GM21423 (cell line): ENCODE data around the gene EXPH5.
A peak's percentile ranks its signal among the peaks of the same experiment; 100 is the strongest.
"Not testable (repeated sequence)": the region's sequence is repeated elsewhere in the genome, so short reads cannot be mapped to it uniquely, and the experiment has no call there.

Experiments used
- ATAC-seq: cut with Tn5 transposase; IDR thresholded peaks from one replicate; pipeline ENCODE4 v1.9.1; 2021; ENCODE audit warnings: mild to moderate bottlenecking, moderate library complexity; ENCODE audit not compliant: unreplicated experiment

The EXPH5 gene

DNA sequence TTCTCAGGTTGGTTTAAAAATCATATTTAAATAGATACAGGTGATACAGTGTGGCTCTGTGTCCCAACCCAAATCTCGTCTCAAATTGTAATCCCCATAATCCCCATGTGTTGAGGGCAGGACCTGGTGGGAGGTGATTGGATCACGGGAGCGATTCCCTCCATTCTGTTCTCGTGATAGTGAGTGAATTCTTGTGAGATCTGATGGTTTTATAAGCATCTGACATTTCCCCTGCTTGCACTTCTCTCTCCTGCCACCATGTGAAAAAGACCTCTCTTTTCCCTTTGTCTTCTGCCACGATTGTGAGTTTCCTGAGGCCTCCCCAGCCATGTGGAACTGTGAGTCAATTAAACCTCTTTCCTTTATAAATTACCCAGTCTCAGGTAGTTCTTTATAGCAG lies 9.2 kb upstream of the EXPH5 start:
- ATAC-seq: not testable (repeated sequence)

DNA sequence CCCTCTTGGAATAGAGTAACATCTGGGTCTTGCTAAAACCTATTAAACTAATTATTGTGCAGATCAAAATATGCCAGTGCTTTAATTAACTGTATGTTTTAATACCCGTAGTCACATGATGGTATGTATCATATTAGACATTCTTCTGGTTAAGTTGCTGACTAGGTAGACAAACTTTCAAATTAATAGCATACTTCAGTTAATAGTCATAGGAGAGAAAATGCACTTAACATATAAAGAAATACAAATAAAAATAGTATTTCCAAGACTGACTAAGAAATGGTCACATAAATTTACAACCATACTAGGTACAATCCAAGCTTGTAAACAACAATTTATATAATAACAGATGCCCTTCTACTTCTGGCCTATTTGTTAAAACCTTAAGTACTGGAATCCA lies 7.6 kb upstream of the EXPH5 start:
- no peak for ATAC-seq

DNA sequence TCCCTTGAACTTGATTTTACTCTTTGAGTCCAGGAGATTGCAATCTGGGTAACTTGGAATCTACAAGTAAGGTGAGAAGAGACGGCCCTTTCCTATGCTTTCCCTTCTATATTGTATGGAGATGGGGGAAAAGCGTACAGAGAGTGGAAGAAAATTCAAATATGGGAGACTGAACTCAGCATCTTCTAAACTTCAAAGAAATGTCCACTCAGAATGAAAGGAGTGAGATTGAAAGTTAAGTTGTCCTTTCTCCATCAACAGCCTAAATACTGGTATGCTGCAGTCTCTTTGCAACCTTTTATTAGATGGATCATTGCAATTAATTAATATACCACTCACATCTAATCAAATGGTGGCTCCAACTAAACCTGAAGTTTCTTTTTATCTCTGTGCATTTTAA lies 6.4 kb upstream of the EXPH5 start:
- ATAC-seq: no peak

DNA sequence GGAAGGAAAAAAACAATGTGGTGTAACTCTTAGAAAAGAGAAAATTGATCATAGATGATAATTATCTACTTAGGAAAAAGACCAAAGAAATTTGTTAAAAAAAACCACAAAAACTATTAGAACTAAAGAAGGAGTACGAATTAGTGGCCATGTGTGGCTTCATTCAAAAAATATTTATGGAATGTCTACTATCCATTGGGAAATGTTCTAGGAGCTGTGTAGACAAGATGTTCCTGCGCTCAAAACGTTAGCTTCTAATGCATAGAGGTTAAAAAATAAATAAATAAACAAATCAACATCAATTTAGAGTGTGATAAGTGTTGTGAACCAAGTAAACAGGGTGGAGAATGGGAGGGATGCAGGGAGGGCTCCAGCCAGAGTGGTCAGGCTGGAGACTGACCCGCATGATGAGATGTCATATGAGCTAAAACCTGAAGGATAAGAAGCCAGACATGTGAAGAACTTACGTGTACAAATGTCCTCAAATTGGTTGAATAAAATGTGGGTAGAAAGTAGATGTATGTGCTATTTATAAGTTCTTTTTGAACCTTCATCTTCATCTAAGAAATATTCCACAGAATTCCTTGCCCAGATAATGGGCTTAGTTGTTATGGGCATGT lies 4.3 kb upstream of the EXPH5 start:
- ATAC-seq: no peak

DNA sequence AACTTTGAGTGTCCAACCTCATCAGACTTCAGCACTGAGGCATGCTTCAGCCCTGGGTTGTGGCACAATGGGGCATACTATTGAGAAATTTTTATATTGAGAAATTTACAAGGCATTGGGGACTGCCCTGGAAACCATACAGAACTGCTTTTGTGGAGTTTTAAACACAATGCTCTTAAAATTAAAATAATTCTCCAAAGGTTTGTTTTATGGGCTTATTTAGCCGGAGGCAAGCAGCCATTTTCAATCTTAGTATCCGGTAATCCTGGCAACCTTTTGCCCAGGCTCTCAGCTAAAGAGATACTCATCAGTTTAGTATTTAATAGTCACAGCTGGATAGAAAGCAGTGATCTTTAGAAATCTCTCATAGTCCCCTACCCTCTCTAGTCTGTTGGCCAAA lies 3.1 kb upstream of the EXPH5 start:
- ATAC-seq: no peak

DNA sequence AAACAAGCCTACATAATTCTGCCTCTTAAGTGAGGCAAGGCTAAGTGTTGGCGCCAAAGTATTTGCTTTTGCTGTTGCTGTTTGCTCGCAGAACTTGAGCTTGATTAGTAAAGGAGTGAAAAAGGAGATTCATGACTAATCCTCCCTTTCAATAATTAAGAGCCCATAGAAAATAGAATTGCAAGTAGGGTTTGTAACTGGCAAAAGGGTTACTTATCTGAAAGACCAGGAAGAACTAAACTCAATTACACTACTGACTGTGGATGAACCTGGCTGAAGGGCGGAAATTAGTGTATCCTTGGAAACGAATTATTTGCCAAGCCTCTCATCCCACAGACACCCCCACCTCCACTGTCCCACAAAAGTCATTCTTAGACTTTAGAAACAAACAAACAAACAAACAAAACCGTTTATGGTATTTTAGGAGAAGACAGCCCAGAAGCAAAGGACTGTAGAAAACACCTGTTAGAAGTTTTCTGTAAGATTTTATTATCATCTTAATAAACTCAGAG lies 411 bp upstream of the EXPH5 start:
- no peak for ATAC-seq

DNA sequence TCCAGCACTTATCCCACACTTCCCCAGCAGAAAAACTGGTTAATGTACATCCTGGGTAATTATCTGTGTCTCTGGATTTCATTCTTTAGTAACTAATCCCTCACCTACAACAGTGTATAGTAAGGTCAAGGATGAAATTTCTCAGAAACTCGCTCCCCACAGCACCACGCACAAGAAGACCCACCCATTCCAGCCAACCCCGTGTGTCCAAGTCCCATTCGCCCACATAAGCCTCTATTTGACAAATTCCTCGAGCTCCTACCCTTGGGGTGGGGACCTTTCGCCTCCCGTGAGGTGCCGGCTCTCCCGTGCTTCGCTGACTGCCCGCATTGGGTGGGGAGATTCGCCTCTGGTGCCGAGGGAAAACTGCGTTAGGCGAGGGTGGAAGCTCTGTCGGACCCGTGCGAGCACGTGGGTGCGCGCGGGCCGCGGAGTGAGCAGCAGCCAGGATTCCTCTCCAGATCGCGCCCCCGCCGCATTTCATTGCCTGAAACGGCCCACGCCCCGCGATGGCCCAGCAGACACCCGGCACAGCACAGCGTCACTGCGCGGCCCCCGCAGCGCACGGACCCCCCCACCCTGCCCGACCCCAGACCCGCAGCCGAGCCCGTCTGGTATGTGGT lies 866 bp downstream of the EXPH5 start:
- peak; percentile 10 for ATAC-seq

DNA sequence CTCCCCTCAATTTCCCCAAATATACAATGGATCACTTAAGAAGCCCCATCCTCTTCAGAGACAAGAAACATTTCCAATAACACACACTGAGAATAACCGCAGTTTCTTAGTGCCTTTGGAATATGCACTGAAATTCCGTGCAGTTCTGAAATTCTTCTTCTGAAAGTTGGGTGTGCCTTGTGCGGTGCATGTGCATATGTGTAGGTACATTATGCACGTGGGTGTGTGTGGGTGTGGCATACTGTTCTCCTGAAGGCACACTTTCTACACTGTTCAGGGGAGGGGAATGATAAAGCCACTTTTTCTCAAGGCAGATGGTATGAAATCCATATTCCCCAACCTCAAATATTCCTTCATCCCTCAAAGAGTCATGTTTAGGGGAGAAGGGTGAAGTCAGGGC lies 1.7 kb downstream of the EXPH5 start:
- ATAC-seq: no peak

DNA sequence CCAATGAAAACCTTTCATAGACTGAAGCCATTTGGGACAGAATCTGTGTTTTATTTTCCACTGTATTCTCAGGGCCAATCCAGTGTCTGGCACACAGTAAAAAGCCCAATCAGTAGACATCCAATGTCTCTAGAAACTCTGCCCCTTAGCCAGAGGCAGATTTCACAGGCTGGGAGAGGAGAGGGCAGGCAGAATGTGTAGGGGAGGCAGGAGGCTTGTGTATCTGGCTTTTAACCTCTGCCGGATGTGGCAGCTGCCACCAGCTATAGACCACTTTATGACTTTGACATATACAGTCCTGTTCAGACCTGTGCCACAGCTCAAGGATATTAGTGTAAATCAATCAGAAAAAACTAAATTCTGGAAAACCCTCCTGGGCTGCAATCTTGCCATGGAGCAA lies 4.4 kb downstream of the EXPH5 start:
- ATAC-seq: no peak

DNA sequence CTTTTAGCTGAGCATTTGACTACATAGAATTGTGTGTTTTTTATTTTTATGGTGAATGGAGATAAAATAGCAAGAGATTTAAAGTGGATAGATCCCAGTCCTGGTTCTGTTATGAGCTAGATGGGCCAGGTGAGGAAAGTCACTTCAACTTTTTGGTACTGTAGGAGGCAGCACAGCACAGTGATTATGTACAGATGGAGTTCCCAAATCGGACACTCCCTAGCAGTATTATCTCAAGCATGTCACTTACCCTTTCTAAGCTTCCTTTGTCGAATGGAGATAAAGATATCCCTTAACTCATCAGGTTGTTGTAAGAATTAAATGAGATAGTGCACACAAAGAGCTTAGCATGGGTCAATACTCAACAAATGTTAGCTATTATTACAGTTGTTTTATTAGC lies 5.3 kb downstream of the EXPH5 start:
- ATAC-seq: no peak

DNA sequence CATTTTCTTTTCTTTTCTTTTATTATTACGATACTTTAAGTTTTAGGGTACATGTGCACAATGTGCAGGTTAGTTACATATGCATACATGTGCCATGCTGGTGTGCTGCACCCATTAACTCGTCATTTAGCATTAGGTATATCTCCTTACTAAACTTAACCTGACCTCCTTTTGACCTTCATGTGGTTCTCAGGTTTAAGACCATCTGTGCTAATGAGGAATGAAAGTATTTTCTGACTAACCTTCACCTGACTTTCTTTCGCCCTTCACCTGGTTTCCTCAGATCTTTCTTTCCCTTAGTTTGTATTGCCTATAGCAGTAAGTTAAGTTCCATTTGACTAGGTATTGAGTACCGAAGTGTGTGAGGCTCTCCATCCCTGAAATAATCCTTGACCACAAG lies 6.5 kb downstream of the EXPH5 start:
- no peak for ATAC-seq

DNA sequence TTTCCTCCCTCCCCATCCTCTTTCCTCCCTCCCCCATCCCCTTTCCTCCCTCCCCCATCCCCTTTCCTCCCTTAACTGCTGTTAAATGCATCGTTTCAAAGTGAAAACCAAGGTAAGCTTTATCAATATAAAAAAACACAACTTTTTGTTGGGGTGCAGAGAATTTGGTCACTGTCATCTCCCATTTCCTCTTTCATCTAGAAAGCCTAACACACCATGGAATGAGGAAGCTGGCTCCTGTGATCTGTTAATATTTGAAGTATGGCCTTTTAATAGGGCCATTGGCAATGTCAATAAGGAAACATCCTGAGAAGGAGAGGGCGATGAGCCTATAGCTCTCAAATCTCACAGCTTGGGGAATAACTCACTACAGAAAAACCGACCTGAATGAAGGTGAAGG lies 7.0 kb downstream of the EXPH5 start:
- ATAC-seq: no peak

DNA sequence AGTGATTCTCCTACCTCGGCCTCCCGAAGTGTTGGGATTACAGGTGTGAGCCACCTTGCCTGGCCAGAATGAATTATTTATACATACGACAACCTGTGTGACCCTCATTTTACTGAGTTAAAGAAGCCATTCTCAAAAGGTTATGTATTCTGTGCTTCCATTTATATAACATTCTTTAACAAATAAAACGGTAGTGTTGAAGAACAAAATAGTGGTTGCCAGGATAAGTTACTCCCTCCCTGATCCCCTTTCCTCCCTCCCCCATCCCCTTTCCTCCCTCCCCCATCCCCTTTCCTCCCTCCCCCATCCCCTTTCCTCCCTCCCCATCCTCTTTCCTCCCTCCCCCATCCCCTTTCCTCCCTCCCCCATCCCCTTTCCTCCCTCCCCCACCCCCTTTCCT lies 7.4 kb downstream of the EXPH5 start:
- ATAC-seq: not testable (repeated sequence)

DNA sequence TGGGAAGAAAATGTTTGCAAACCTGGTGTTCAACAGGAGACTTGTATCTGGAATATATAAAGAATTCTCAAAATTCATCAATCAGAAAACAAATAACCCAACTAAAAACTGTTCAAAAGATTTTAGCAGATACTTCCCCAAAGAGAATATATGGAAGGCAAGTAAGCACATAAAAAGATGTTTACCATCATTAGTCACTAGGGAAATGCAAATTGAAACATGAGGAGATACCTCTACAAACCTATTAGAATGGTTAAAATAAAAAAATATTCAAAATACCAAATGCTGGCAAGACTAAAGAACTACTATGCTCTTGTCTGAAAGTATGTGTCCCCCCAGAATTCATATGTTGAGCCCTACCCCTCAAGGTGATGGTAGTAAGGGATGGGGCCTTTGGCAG lies 8.6 kb downstream of the EXPH5 start:
- ATAC-seq: no peak

DNA sequence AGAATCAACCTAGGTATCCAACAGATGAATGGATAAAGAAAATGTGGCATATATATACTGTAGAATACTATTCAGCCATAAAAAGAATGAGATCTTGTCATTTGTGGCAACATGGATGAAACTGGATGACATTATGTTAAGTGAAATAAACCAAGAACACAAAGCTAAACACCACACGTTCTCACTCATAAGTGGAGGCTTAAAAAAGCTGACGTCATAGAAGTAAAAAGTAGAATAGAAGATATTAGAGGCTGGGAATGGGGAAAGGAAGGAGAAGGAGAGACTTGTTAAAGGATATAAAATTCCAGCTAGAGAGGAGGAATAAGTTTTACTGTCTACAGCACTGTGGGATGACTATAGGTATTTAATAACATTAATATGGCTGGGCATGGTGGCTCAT lies 12.9 kb downstream of the EXPH5 start:
- ATAC-seq: no peak

DNA sequence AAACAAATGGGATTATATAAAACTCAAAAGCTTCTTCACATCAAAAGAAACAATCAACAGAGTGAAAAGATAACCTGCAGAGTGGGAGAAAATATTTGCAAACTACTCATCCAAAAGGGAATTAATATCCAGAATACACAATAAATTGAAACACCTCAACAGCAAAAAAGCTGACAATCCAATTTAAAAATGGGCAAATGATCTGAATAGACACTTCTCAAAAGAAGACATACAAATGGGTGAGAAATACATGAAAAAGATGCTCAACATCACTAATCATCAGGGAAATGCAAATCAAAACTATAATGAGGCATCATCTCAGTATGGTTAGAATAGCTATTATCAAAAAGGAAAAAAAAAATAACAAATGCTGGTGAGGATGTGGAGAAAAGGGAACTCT lies 13.5 kb downstream of the EXPH5 start:
- ATAC-seq: no peak

DNA sequence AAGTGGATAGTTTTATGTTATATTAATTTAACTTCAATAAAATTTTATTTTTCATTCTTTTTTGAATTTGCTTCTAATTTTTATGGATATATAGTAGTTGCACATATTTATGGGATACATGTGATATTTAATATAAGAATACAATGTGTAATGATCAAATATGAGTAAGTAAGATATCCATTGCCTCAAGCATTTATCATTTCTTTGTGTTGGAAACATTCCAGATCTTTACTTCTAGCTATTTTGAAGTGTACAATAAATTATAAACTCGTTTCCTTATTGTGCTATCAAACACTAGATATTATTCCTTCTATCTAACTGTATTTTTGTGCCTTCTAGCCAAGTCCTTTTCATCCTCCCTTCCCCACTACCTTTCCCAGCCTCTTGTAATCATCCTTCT lies 17.0 kb downstream of the EXPH5 start:
- ATAC-seq: no peak

DNA sequence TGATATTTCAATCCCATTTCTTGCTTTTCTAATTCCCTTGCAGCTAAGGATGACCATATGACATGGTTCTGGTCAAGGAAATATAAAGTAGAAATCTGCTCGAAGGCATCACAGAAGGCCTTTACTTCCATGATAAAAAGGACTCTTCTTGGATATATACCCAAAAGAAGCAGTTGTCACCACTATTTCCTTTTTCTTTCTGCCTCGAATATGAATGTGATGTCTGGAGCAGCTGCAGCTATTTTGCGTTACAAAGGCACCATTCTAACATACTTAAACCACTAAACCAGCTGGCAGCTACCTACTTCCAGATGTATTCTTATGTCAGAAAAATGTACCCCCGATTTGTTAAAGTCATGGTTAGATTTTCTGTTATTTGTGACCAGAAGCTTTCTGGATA lies 18.9 kb downstream of the EXPH5 start:
- ATAC-seq: no peak

DNA sequence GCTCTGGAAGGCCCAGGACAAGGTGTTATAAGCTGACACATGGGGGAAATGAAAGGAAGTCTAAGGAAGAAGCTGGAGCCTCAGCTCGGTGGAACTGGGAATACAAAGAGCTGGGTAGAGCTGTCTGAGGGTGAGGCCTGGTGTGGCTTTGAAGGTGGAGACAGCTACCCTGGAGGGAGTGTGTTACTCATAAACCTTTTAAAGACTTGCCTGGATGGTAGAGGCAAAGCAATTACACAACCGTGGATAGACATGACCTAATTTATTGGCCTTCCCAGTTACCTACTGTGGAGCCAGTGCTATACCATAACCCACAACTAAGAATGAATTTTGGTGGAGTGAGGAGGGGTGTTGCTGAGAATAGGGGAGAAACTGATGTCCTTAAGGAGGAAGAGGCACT lies 22.6 kb downstream of the EXPH5 start:
- ATAC-seq: no peak

DNA sequence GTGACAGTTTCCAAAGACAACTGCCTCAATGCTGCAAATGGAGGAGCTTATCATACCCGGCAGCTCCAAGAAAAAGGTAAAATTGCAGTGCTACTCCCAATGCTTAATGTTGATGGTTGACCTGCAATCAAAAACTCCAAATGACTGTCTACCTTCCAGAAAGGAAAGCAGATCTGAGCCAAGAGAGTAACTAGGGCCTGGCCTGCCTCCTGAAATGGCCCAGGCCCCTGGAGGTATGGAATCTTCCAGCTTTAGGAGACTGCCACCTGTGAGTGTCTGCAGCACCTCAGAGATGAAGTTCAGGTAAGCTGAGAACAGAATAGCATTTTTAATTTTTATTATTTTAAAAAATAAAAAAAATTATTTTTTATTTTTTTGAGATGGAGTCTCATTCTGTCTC lies 23.7 kb downstream of the EXPH5 start:
- no peak for ATAC-seq

DNA sequence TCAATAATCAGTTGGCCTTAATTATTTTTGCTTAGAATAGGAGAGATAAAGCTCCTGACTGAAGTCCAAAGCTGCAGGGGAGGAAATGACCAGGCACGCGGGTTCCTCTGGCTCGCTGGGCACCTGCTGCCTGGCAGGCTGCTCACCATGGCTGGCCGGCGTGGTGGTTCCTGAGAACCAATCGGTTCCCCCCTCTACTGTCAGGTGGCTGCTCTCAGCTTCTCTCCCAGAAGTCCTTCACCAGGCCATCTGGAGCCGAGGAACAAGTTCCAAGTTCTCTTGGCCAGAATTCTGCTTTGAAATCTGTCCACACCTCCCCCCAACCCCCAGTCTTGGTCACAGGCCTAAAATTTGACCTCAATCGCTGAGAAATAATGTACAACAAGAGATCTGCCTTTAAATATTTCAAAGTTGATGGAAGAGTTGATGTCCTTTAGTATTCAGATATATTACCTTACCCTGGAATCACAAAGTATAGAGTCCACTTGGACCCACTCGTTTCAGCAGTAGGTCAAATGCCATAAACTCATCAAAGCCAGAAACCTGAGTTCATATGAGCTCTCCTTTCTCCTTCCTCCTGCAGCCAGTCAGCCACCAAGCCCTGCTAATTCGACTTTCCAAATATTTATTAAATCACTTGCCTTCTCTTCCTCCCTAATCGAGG lies 25.2 kb downstream of the EXPH5 start:
- no peak for ATAC-seq

DNA sequence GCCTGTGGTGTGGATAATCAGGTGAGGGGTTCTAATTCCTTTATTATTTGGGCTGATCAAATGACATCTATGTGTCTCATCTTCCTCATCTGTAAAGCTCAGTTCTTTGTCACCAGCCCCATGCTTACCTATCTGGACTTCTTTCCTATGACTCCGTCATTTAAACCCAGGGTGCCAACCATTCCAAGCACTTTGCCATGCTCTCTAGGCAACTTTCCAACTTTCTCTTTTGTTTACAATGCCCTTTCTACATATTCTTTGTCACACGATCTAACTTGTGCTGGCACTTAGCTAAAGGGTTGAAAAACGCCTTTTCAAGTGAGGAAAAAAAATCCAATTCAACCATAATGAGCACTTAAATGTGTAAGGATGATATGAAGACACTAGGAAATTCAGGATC lies 27.9 kb downstream of the EXPH5 start:
- no peak for ATAC-seq
